Fibroblast of villous mesenchyme (primary cell): ENCODE results near the gene C16orf92. TPM values are rescaled to one million over a fixed set of nuclear protein-coding genes. Genes with fewer than 3 reads are reported as not detected.
A peak's percentile ranks its signal among the peaks of the same experiment; 100 is the strongest.

Experiments used
- DNase-seq: peaks from one replicate; pipeline ENCODE4 v3.0.0-alpha.2; 2010; ENCODE audit warnings: low read depth
- H3K4me3 ChIP-seq: 2 replicates; pipeline ENCODE4 v1.5.1; 2011; ENCODE audit warnings: low read depth, mild to moderate bottlenecking, low read length
- CTCF ChIP-seq: IDR thresholded peaks from 2 replicates; pipeline ENCODE4 v1.5.1; 2012; ENCODE audit warnings: low read depth, mild to moderate bottlenecking, low read length; ENCODE audit not compliant: insufficient read depth
- total RNA-seq: library from RNA; depleted of rRNA; stranded (reverse); fragments of >200 nt; gene quantifications from 2 replicates; pipeline ENCODE4 v1.2.3, GENCODE V29; 2012

Gene C16orf92
- total RNA-seq, 1 donor = not detected

- TF ChIP-seq CTCF = no peak
- H3K4me3 ChIP-seq = no peak overlapping the region
- DNase-seq = no peak
These were observed 33.7 kb upstream of the C16orf92 start for GRCh38 chr16:29989111-29989858.

GRCh38 chr16:29990034-29990433 lies 33.0 kb upstream of the C16orf92 start:
- no peak for DNase-seq
- no peak for TF ChIP-seq CTCF
- no peak overlapping the region for H3K4me3 ChIP-seq

GRCh38 chr16:29990883-29991570 lies 32.0 kb upstream of the C16orf92 start:
- no peak for DNase-seq
- no peak for TF ChIP-seq CTCF
- H3K4me3 ChIP-seq = no peak overlapping the region

GRCh38 chr16:29991571-29991904 lies 31.5 kb upstream of the C16orf92 start:
- DNase-seq = no peak
- no peak for TF ChIP-seq CTCF
- no peak overlapping the region for H3K4me3 ChIP-seq

GRCh38 chr16:29992344-29992967 lies 30.5 kb upstream of the C16orf92 start:
- no peak overlapping the region for H3K4me3 ChIP-seq
- TF ChIP-seq CTCF = no peak
- peak; percentile 48 for DNase-seq

GRCh38 chr16:29993191-29993902 lies 29.7 kb upstream of the C16orf92 start:
- no peak for DNase-seq
- no peak overlapping the region for H3K4me3 ChIP-seq
- no peak for TF ChIP-seq CTCF
